Activated CD4-positive, CD25-positive, alpha-beta regulatory T cell treated with anti-CD3 and anti-CD28 coated beads, Interleukin-2, amount 50 U/mL, for 24 hours (primary cell): ENCODE data around the gene CSNK1G3.
"Not testable (repeated sequence)": the region's sequence is repeated elsewhere in the genome, so short reads cannot be mapped to it uniquely, and the experiment has no call there.

Experiments
- ATAC-seq, 2 donors: fragments of 150-1000 bp; cut with Tn5 transposase; one replicate each; pipeline ENCODE4 v1.10.0; 2021; ENCODE audit warnings: mild to moderate bottlenecking in 1 of 2, moderate library complexity in 1 of 2

The CSNK1G3 gene

GRCh38 chr5:123511648-123512605, at the start of gene CSNK1G3:
TSS of gene CSNK1G3 (plus strand) at chr5:123512177. CDS start at chr5:123545664, 33,487 bp downstream.
- peak; percentile 88 to 91 for ATAC-seq

- not testable (repeated sequence) for ATAC-seq
Observed at GRCh38 chr5:123466839-123467238, 45.1 kb upstream of the CSNK1G3 start.

- ATAC-seq, result no peak
Observed at GRCh38 chr5:123471385-123471784, 40.6 kb upstream of the CSNK1G3 start.

GRCh38 chr5:123472150-123472924, 39.6 kb upstream of the CSNK1G3 start:
- ATAC-seq, result no peak

- ATAC-seq, result no peak
Observed at GRCh38 chr5:123474228-123474627, 37.7 kb upstream of the CSNK1G3 start.

GRCh38 chr5:123476731-123477130, 35.2 kb upstream of the CSNK1G3 start:
- ATAC-seq, result no peak

- no peak for ATAC-seq
Observed at GRCh38 chr5:123478546-123478945, 33.4 kb upstream of the CSNK1G3 start.

GRCh38 chr5:123482258-123482657, 29.7 kb upstream of the CSNK1G3 start:
- ATAC-seq, result no peak

- ATAC-seq, result no peak
Observed at GRCh38 chr5:123483446-123484077, 28.4 kb upstream of the CSNK1G3 start.

GRCh38 chr5:123485275-123485674, 26.7 kb upstream of the CSNK1G3 start:
- no peak for ATAC-seq

- ATAC-seq, result no peak
Observed at GRCh38 chr5:123486951-123487655, 24.9 kb upstream of the CSNK1G3 start.

- ATAC-seq, result no peak
Observed at GRCh38 chr5:123490974-123491373, 21.0 kb upstream of the CSNK1G3 start.

GRCh38 chr5:123495211-123495610, 16.8 kb upstream of the CSNK1G3 start:
- ATAC-seq, result peak in 1 of 2 donors; percentile 9

- ATAC-seq, result peak; percentile 58 to 67
Observed at GRCh38 chr5:123496892-123497291, 15.1 kb upstream of the CSNK1G3 start.

GRCh38 chr5:123500471-123500870, 11.5 kb upstream of the CSNK1G3 start:
- ATAC-seq, result no peak

- no peak for ATAC-seq
Observed at GRCh38 chr5:123502120-123502519, 9.9 kb upstream of the CSNK1G3 start.

GRCh38 chr5:123503299-123503698, 8.7 kb upstream of the CSNK1G3 start:
- ATAC-seq, result no peak

- ATAC-seq, result no peak
Observed at GRCh38 chr5:123505633-123506032, 6.3 kb upstream of the CSNK1G3 start.

- no peak for ATAC-seq
Observed at GRCh38 chr5:123508441-123508840, 3.5 kb upstream of the CSNK1G3 start.

GRCh38 chr5:123511290-123511647, 708 bp upstream of the CSNK1G3 start:
- ATAC-seq, result no peak

GRCh38 chr5:123512611-123513461, 859 bp downstream of the CSNK1G3 start:
- peak; percentile 15 to 21 for ATAC-seq
